Epithelial cell of proximal tubule (primary cell): Measurements from ENCODE around the gene AMOTL2. TPM values are rescaled to one million over a fixed set of nuclear protein-coding genes. Genes with fewer than 3 reads are reported as not detected.
A peak's percentile ranks its signal among the peaks of the same experiment; 100 is the strongest.

Experiments used
- DNase-seq: peaks from one replicate; pipeline ENCODE4 v3.0.0-alpha.2; 2011; ENCODE audit warnings: low read depth
- H3K4me3 ChIP-seq: 2 replicates; pipeline ENCODE4 v1.5.1; 2011; ENCODE audit warnings: low read depth, mild to moderate bottlenecking, low read length
- total RNA-seq: library from RNA; depleted of rRNA; stranded (reverse); fragments of >200 nt; gene quantifications from 2 replicates; pipeline ENCODE4 v1.2.3, GENCODE V29; 2015
- TF ChIP-seq, protein P1 (sequence below): conservative IDR thresholded peaks from 2 replicates; pipeline ENCODE4 v1.5.1; 2012; ENCODE audit warnings: low read depth, mild to moderate bottlenecking, low read length

Gene AMOTL2
- 98.7 and 109 TPM in 2 replicates for total RNA-seq

DNA sequence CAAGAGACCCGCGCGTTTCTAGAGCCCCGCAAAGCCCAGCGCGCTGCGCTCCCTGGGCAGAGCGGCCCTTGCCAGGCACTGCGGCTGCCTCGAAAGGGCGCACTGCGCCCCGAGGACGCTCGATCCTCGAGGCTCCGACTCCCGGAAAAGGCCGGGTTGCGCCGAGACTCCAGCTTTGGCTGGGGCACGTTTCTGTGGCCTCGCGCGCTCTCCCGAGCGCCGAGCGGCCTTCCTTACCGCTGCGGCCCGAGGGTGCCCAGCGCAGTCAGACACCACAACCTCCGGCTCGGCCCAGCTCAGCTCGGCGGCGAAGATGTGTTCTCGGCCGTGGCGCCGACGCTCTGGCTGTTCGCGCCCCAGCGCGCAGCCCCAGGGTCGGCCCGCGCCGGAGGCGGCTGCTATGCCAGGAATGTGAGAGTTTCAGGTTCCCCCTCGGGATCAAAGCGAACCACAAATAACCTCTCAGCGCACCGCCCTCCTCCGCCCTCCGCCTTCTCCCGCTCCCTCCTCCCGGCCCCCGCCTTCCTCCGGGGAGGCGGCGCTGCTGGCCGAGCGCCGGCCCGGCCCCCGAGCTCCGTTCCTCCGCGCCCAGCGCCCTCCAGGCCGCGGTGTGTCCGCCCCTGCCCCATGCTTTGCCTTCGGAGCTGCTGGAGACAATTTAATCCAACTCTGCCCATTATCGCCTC, at the start of gene AMOTL2:
AMOTL2 (minus strand) TSS at position 343 of the 686 bp plus-strand sequence. CDS start 3,014 bp downstream, outside the sequence.
- H3K4me3 ChIP-seq = peak within 1 kb of the TSS; percentile 65
- DNase-seq = peak; percentile 60
- TF ChIP-seq, protein P1, sequence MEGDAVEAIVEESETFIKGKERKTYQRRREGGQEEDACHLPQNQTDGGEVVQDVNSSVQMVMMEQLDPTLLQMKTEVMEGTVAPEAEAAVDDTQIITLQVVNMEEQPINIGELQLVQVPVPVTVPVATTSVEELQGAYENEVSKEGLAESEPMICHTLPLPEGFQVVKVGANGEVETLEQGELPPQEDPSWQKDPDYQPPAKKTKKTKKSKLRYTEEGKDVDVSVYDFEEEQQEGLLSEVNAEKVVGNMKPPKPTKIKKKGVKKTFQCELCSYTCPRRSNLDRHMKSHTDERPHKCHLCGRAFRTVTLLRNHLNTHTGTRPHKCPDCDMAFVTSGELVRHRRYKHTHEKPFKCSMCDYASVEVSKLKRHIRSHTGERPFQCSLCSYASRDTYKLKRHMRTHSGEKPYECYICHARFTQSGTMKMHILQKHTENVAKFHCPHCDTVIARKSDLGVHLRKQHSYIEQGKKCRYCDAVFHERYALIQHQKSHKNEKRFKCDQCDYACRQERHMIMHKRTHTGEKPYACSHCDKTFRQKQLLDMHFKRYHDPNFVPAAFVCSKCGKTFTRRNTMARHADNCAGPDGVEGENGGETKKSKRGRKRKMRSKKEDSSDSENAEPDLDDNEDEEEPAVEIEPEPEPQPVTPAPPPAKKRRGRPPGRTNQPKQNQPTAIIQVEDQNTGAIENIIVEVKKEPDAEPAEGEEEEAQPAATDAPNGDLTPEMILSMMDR = no peak

DNA sequence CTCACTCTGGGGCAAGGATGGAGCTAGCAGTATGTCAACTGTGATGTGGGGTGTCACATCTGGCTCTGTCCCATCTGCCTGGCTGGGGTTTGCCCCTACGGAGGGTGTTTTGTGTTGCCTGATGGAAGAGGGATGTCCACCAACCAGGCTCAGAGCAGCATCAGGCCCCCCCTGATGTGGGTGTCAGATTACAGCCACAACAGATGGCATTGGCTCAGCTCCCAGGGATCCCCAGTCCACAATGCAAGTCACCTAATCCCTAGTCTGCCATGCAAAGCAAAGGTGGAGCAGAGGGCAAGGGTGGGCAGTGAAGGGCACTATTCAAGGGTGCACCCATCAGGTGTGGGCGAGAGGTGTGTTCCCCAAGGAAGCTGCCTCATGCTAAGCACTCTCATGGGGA, 48.9 kb upstream of the AMOTL2 start:
- no peak for DNase-seq
- no peak overlapping the region for H3K4me3 ChIP-seq
- TF ChIP-seq, protein P1 = no peak

DNA sequence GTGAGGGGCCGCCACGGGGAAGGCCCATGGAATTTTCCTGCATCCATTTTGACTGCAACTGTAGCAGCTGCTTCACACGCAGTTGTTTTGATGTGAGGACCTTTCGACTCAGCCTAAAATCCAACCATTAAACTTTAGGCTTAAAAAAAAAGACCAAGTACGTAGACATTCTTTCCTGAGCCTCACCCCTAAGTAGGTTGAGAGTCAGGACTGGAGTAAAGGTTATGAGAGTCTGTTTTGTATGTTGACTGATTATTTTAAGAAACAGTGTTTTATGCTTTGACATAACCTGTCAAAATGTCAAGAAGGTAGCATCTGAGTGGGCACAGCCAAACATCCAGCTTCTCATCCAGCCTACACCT, 45.7 kb upstream of the AMOTL2 start:
- no peak overlapping the region for H3K4me3 ChIP-seq
- DNase-seq = no peak
- TF ChIP-seq, protein P1 = no peak

DNA sequence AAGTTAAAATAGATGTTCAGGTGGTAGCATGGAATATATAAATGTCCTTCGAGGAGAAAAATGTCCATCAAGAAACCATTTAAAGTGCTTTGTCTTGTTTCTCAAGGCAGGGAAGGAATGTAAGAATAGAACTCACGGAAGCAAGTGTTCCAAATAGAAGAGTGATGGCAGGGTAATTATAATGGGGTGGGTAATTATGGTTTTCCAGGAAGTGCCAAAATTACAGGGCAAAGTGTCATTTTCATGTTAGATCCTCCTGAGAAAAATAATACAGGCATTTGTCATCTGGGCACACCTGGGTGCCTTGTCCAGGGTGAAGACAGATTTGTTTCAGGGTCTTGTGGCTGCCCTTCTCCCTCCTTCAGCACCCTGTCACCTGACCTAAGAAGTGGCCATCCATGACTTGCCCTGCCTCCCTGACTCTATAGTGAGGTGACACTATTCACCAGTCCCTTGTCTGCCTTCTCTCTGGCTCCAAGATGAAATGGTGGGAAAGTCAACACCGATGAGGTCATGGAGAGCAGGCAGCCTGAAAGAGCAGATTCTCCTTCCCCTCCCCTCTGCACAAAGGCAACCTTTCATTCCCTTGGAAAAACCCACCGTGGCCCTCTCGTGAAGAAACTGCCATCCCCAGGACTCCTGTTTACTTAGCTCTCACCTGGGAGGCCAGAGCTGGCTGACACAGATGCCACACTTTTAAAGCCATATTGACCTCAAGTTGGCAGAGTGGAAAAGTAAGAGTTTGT, 45.1 kb upstream of the AMOTL2 start:
- no peak overlapping the region for H3K4me3 ChIP-seq
- TF ChIP-seq, protein P1 = no peak
- DNase-seq = no peak

DNA sequence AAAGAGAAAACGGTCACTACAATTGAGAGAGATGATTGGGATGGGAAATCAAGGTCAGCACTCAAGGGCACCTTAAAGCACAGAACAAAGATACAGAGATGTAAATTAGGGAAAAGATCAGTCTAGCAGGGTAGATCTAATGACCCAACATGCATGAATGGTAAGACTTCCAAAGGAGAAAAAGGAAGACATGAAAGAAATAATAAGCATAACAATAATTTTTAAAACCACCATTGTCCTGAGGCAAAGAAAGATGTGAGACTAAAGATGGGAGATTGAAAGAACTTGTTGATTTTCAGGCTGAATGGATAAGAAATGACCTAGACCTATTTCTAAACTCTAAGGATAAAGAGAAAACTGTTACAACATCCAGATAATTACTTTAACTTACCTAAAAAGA, 34.8 kb upstream of the AMOTL2 start:
- TF ChIP-seq, protein P1 = no peak
- no peak overlapping the region for H3K4me3 ChIP-seq
- DNase-seq = no peak

DNA sequence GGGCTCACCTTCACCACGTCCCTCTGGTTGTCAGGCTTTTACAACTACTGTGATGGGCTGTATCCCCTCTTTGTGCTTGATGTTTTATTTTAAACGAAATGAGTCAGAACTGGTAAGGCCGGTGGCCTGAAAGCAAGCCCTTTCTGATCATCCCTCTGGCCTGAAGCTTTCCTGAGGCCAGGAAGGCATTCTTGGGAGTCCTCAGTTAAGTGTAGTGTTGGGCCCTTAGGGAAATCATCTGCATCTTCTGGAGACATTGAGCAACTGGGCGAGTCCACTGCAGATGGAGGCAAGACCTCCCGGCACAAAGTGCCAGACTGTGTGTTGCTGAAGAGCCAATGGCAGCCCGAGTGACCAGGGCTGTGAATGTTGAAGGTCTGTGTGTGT, 33.0 kb upstream of the AMOTL2 start:
- no peak overlapping the region for H3K4me3 ChIP-seq
- DNase-seq = no peak
- TF ChIP-seq, protein P1 = no peak
